Mesendoderm (in vitro differentiated cells): ENCODE measurements around the gene ARAP1.
A peak's percentile ranks its signal among the peaks of the same experiment; 100 is the strongest.

Source experiments
- DNase-seq: peaks from one replicate; pipeline ENCODE4 v3.0.0; 2013
- H2AK5ac ChIP-seq: 2 replicates; pipeline ENCODE4 v1.6.1; 2013; ENCODE audit warnings: low read length, inconsistent platforms
- H2BK120ac ChIP-seq: 2 replicates; pipeline ENCODE4 v1.6.1; 2013; ENCODE audit warnings: low read depth, mild to moderate bottlenecking, low read length, moderate library complexity, mixed read lengths
- H2BK15ac ChIP-seq: replicated peaks from 2 replicates; pipeline ENCODE4 v1.6.1; 2013; ENCODE audit warnings: low read depth, mild to moderate bottlenecking, moderate library complexity
- H2BK5ac ChIP-seq: 2 replicates; pipeline ENCODE4 v1.6.1; 2013; ENCODE audit warnings: low read length, inconsistent platforms
- H3K18ac ChIP-seq: 2 replicates; pipeline ENCODE4 v1.6.1; 2013; ENCODE audit warnings: mild to moderate bottlenecking, low read length, mixed read lengths
- H3K23ac ChIP-seq: one replicate; pipeline ENCODE4 v1.6.1; 2013; ENCODE audit warnings: low read length
- H3K27ac ChIP-seq: 2 replicates; pipeline ENCODE4 v1.5.1; 2013; ENCODE audit warnings: low read depth, mild to moderate bottlenecking, inconsistent platforms, low read length, moderate library complexity
- H3K27me3 ChIP-seq: 2 replicates; pipeline ENCODE4 v1.6.1; 2013; ENCODE audit warnings: low read length, control low read depth, mild to moderate bottlenecking, inconsistent platforms; ENCODE audit not compliant: insufficient read depth, poor library complexity
- H3K36me3 ChIP-seq: 2 replicates; pipeline ENCODE4 v1.6.1; 2013; ENCODE audit warnings: low read length, inconsistent platforms; ENCODE audit not compliant: control insufficient read depth, insufficient read depth
- H3K4ac ChIP-seq: one replicate; pipeline ENCODE4 v1.6.1; 2013; ENCODE audit warnings: low read depth, mild to moderate bottlenecking, low read length, moderate library complexity
- H3K4me1 ChIP-seq: 2 replicates; pipeline ENCODE4 v1.6.1; 2013; ENCODE audit warnings: low read depth, low read length, inconsistent platforms; ENCODE audit not compliant: control insufficient read depth
- H3K4me2 ChIP-seq: 2 replicates; pipeline ENCODE4 v1.6.1; 2013; ENCODE audit warnings: low read length
- H3K4me3 ChIP-seq: 2 replicates; pipeline ENCODE4 v1.5.1; 2013; ENCODE audit warnings: mild to moderate bottlenecking, low read length
- H3K56ac ChIP-seq: one replicate; pipeline ENCODE4 v1.6.1; 2013; ENCODE audit warnings: low read length
- H3K79me1 ChIP-seq: 2 replicates; pipeline ENCODE4 v1.6.1; 2013; ENCODE audit warnings: low read length, inconsistent platforms
- H3K79me2 ChIP-seq: 2 replicates; pipeline ENCODE4 v1.6.1; 2013; ENCODE audit warnings: mild to moderate bottlenecking, low read length; ENCODE audit not compliant: control insufficient read depth, insufficient read depth
- H3K9ac ChIP-seq: 2 replicates; pipeline ENCODE4 v1.6.1; 2013; ENCODE audit warnings: low read length, inconsistent platforms
- H4K5ac ChIP-seq: one replicate; pipeline ENCODE4 v1.6.1; 2013; ENCODE audit warnings: low read length
- H4K8ac ChIP-seq: one replicate; pipeline ENCODE4 v1.6.1; 2013; ENCODE audit warnings: low read depth, mild to moderate bottlenecking, control low read depth, low read length, moderate library complexity
- WGBS: extraction: QIAGEN DNeasy Blood & Tissue Kit; methylation state at CpG from one replicate; pipeline ENCODE4 v1.1.7; 2013; ENCODE audit warnings: low lambda C conversion rate, missing lambda C conversion rate; ENCODE audit not compliant: insufficient coverage; ENCODE audit errors: extremely low coverage; 5-methylcytosine and 5-hydroxymethylcytosine counted together

ARAP1 gene

GRCh38 chr11:72643547-72643946 is 108.7 kb downstream of the ARAP1 start:
- no peak for DNase-seq
- H3K4me2 ChIP-seq: no peak overlapping the region

GRCh38 chr11:72642884-72643522 is 109.2 kb downstream of the ARAP1 start:
- H3K18ac ChIP-seq: no peak overlapping the region
- DNase-seq: peak; percentile 73
- H3K27me3 ChIP-seq: peaks cover 15% of the 10 kb centered on the region
- H3K4me3 ChIP-seq: no peak overlapping the region
- H3K56ac ChIP-seq: peak overlapping the region; percentile 84
- no peak overlapping the region for H2BK15ac ChIP-seq
- no peak overlapping the region for H4K5ac ChIP-seq
- H3K27ac ChIP-seq: no peak overlapping the region
- H3K36me3 ChIP-seq: no peaks in the 10 kb centered on the region
- no peak overlapping the region for H4K8ac ChIP-seq
- no peaks in the 10 kb centered on the region for H3K79me1 ChIP-seq
- H3K23ac ChIP-seq: no peak overlapping the region
- no peaks in the 10 kb centered on the region for H3K4me1 ChIP-seq
- H2AK5ac ChIP-seq: no peak overlapping the region
- peak overlapping the region; percentile 85 for H3K4me2 ChIP-seq
- no peak overlapping the region for H3K4ac ChIP-seq
- H2BK120ac ChIP-seq: no peak overlapping the region
- H3K79me2 ChIP-seq: no peaks in the 10 kb centered on the region
- WGBS: no CpG with 5 or more reads among the region's 59 CpGs
- H3K9ac ChIP-seq: peak overlapping the region; percentile 62
- no peak overlapping the region for H2BK5ac ChIP-seq

More at GRCh38 chr11:72643547-72643946, 108.7 kb downstream of the ARAP1 start:
- H2BK15ac ChIP-seq: no peak overlapping the region
- peaks cover 15% of the 10 kb centered on the region for H3K27me3 ChIP-seq
- no peaks in the 10 kb centered on the region for H3K4me1 ChIP-seq
- H2BK120ac ChIP-seq: no peak overlapping the region
- H3K36me3 ChIP-seq: no peaks in the 10 kb centered on the region
- H2BK5ac ChIP-seq: no peak overlapping the region
- no peaks in the 10 kb centered on the region for H3K79me2 ChIP-seq
- no peak overlapping the region for H4K8ac ChIP-seq
- no peak overlapping the region for H3K4ac ChIP-seq
- no peak overlapping the region for H2AK5ac ChIP-seq
- H3K4me3 ChIP-seq: no peak overlapping the region
- no peak overlapping the region for H3K18ac ChIP-seq
- peak overlapping the region; percentile 84 for H3K56ac ChIP-seq
- WGBS: no CpG with 5 or more reads among the region's 7 CpGs
- no peak overlapping the region for H3K23ac ChIP-seq
- H3K27ac ChIP-seq: no peak overlapping the region
- H4K5ac ChIP-seq: no peak overlapping the region
- H3K79me1 ChIP-seq: no peaks in the 10 kb centered on the region
- no peak overlapping the region for H3K9ac ChIP-seq

GRCh38 chr11:72642043-72642883 is 109.9 kb downstream of the ARAP1 start:
- H4K5ac ChIP-seq: no peak overlapping the region
- H2AK5ac ChIP-seq: no peak overlapping the region
- H3K18ac ChIP-seq: no peak overlapping the region
- peak overlapping the region; percentile 79 for H3K56ac ChIP-seq
- no peak overlapping the region for H2BK120ac ChIP-seq
- peak overlapping the region; percentile 20 for H3K9ac ChIP-seq
- H3K79me1 ChIP-seq: no peaks in the 10 kb centered on the region
- H3K4me3 ChIP-seq: no peak overlapping the region
- H3K4me1 ChIP-seq: peaks cover under 1% of the 10 kb centered on the region
- no CpG with 5 or more reads among the region's 85 CpGs for WGBS
- peaks cover 15% of the 10 kb centered on the region for H3K27me3 ChIP-seq
- peak overlapping the region; percentile 78 for H3K4me2 ChIP-seq
- no peak overlapping the region for H3K27ac ChIP-seq
- no peak overlapping the region for H3K4ac ChIP-seq
- no peak overlapping the region for H2BK15ac ChIP-seq
- H3K36me3 ChIP-seq: no peaks in the 10 kb centered on the region
- H3K23ac ChIP-seq: no peak overlapping the region
- no peak overlapping the region for H4K8ac ChIP-seq
- H3K79me2 ChIP-seq: no peaks in the 10 kb centered on the region
- DNase-seq: no peak
- H2BK5ac ChIP-seq: no peak overlapping the region

- Histone ChIP-seq H3K23ac (no peak overlapping the region), H2BK15ac (no peak overlapping the region), H3K4ac (no peak overlapping the region), H2AK5ac (no peak overlapping the region), H3K18ac (no peak overlapping the region), H3K4me2 (no peak overlapping the region), H2BK5ac (no peak overlapping the region), H3K79me1 (no peaks in the 10 kb centered on the region), H3K9ac (no peak overlapping the region), H3K36me3 (no peaks in the 10 kb centered on the region), H3K56ac (no peak overlapping the region), H2BK120ac (no peak overlapping the region), H3K79me2 (no peaks in the 10 kb centered on the region), H3K4me1 (peaks cover 5% of the 10 kb centered on the region), H4K5ac (no peak overlapping the region), H3K4me3 (no peak overlapping the region), H3K27me3 (peaks cover 15% of the 10 kb centered on the region), H3K27ac (no peak overlapping the region), H4K8ac (no peak overlapping the region)
- WGBS: no CpG with 5 or more reads among the region's 12 CpGs
- DNase-seq: no peak
Observed at GRCh38 chr11:72641522-72642042, 110.6 kb downstream of the ARAP1 start.

- H2BK5ac ChIP-seq: no peak overlapping the region
- peaks cover 7% of the 10 kb centered on the region for H3K4me1 ChIP-seq
- no peak overlapping the region for H2AK5ac ChIP-seq
- H3K23ac ChIP-seq: no peak overlapping the region
- no peaks in the 10 kb centered on the region for H3K79me1 ChIP-seq
- H3K4me2 ChIP-seq: no peak overlapping the region
- peaks cover 15% of the 10 kb centered on the region for H3K27me3 ChIP-seq
- H3K36me3 ChIP-seq: no peaks in the 10 kb centered on the region
- H3K9ac ChIP-seq: no peak overlapping the region
- H3K79me2 ChIP-seq: no peaks in the 10 kb centered on the region
- no peak overlapping the region for H4K5ac ChIP-seq
- H2BK15ac ChIP-seq: no peak overlapping the region
- DNase-seq: no peak
- H3K27ac ChIP-seq: no peak overlapping the region
- WGBS: 100% methylated on average over 2 of the region's 23 CpGs
- no peak overlapping the region for H3K4ac ChIP-seq
- no peak overlapping the region for H3K4me3 ChIP-seq
- H3K18ac ChIP-seq: no peak overlapping the region
- no peak overlapping the region for H3K56ac ChIP-seq
- H4K8ac ChIP-seq: no peak overlapping the region
- H2BK120ac ChIP-seq: no peak overlapping the region
Observed at GRCh38 chr11:72639502-72640375, 112.5 kb downstream of the ARAP1 start.
